ENCODE data around the gene NHERF2.
A peak's percentile ranks its signal among the peaks of the same experiment; 100 is the strongest.

NHERF2 gene

GRCh38 chr16:1997494-1998359 is 29.0 kb upstream of the NHERF2 start:
- DNase-seq (ENCODE audit: low spot score in 2 of 2), result no peak
- Mint-ChIP-seq H3K27ac (ENCODE audit: low read depth) (no peak overlapping the region), H3K9me3 (no peaks in the 10 kb centered on the region), H3K4me3 (no peak overlapping the region), H3K27me3 (no peaks in the 10 kb centered on the region), H3K4me1 (no peaks in the 10 kb centered on the region), H3K36me3 (ENCODE audit: insufficient read depth) (peaks cover 17% of the 10 kb centered on the region)
- no peak for ATAC-seq (replicated peaks; ENCODE audit: extremely low read depth, poor library complexity, severe bottlenecking)

GRCh38 chr16:1998360-1998835 is 28.3 kb upstream of the NHERF2 start:
- Mint-ChIP-seq H3K27me3 (no peaks in the 10 kb centered on the region), H3K27ac (ENCODE audit: low read depth) (no peak overlapping the region), H3K4me1 (no peaks in the 10 kb centered on the region), H3K9me3 (no peaks in the 10 kb centered on the region), H3K4me3 (no peak overlapping the region), H3K36me3 (ENCODE audit: insufficient read depth) (peaks cover 13% of the 10 kb centered on the region)
- DNase-seq (ENCODE audit: low spot score in 2 of 2) (no peak), ATAC-seq (replicated peaks; ENCODE audit: extremely low read depth, poor library complexity, severe bottlenecking) (no peak)

- H3K36me3 Mint-ChIP-seq (ENCODE audit: insufficient read depth), result peaks cover 15% of the 10 kb centered on the region
- H3K4me1 Mint-ChIP-seq, result no peaks in the 10 kb centered on the region
- ATAC-seq (replicated peaks; ENCODE audit: extremely low read depth, poor library complexity, severe bottlenecking), result no peak
- no peak overlapping the region for H3K4me3 Mint-ChIP-seq
- H3K27ac Mint-ChIP-seq (ENCODE audit: low read depth), result no peak overlapping the region
- H3K9me3 Mint-ChIP-seq, result no peaks in the 10 kb centered on the region
- no peak for DNase-seq (ENCODE audit: low spot score in 2 of 2)
- no peaks in the 10 kb centered on the region for H3K27me3 Mint-ChIP-seq
Measured at GRCh38 chr16:1998852-1999801, 27.6 kb upstream of the NHERF2 start.

- Mint-ChIP-seq H3K4me1 (peaks cover 4% of the 10 kb centered on the region), H3K27ac (ENCODE audit: low read depth) (no peak overlapping the region), H3K9me3 (no peaks in the 10 kb centered on the region), H3K36me3 (ENCODE audit: insufficient read depth) (peaks cover 15% of the 10 kb centered on the region), H3K4me3 (no peak overlapping the region), H3K27me3 (no peaks in the 10 kb centered on the region)
- no peak for DNase-seq (ENCODE audit: low spot score in 2 of 2)
- ATAC-seq (replicated peaks; ENCODE audit: extremely low read depth, poor library complexity, severe bottlenecking), result no peak
Measured at GRCh38 chr16:1999866-2000514, 26.7 kb upstream of the NHERF2 start.

- H3K27me3 Mint-ChIP-seq, result no peaks in the 10 kb centered on the region
- no peak overlapping the region for H3K27ac Mint-ChIP-seq (ENCODE audit: low read depth)
- H3K9me3 Mint-ChIP-seq, result no peaks in the 10 kb centered on the region
- no peak for DNase-seq (ENCODE audit: low spot score in 2 of 2)
- no peak for ATAC-seq (replicated peaks; ENCODE audit: extremely low read depth, poor library complexity, severe bottlenecking)
- H3K4me1 Mint-ChIP-seq, result peaks cover 13% of the 10 kb centered on the region
- H3K4me3 Mint-ChIP-seq, result no peak overlapping the region
- H3K36me3 Mint-ChIP-seq (ENCODE audit: insufficient read depth), result peaks cover 16% of the 10 kb centered on the region
Measured at GRCh38 chr16:2001035-2001434, 25.7 kb upstream of the NHERF2 start.

- no peak for DNase-seq (ENCODE audit: low spot score in 2 of 2)
- no peaks in the 10 kb centered on the region for H3K27me3 Mint-ChIP-seq
- H3K4me1 Mint-ChIP-seq, result peaks cover 19% of the 10 kb centered on the region
Measured at GRCh38 chr16:2001456-2002355, 25.0 kb upstream of the NHERF2 start.

GRCh38 chr16:2002406-2003230 is 24.1 kb upstream of the NHERF2 start:
- Mint-ChIP-seq H3K27me3 (no peaks in the 10 kb centered on the region), H3K9me3 (no peaks in the 10 kb centered on the region), H3K4me1 (peaks cover 29% of the 10 kb centered on the region), H3K4me3 (no peak overlapping the region), H3K36me3 (ENCODE audit: insufficient read depth) (peaks cover 16% of the 10 kb centered on the region), H3K27ac (ENCODE audit: low read depth) (no peak overlapping the region)
- DNase-seq (ENCODE audit: low spot score in 2 of 2) (no peak), ATAC-seq (replicated peaks; ENCODE audit: extremely low read depth, poor library complexity, severe bottlenecking) (no peak)

More at GRCh38 chr16:2001456-2002355, 25.0 kb upstream of the NHERF2 start:
- Mint-ChIP-seq H3K9me3 (no peaks in the 10 kb centered on the region), H3K27ac (ENCODE audit: low read depth) (no peak overlapping the region), H3K36me3 (ENCODE audit: insufficient read depth) (peaks cover 16% of the 10 kb centered on the region), H3K4me3 (no peak overlapping the region)
- ATAC-seq (replicated peaks; ENCODE audit: extremely low read depth, poor library complexity, severe bottlenecking), result no peak

- H3K36me3 Mint-ChIP-seq (ENCODE audit: insufficient read depth), result peaks cover 17% of the 10 kb centered on the region
- no peak for ATAC-seq (replicated peaks; ENCODE audit: extremely low read depth, poor library complexity, severe bottlenecking)
- no peaks in the 10 kb centered on the region for H3K27me3 Mint-ChIP-seq
Measured at GRCh38 chr16:2003231-2003826, 23.4 kb upstream of the NHERF2 start.

GRCh38 chr16:2003827-2004641 is 22.7 kb upstream of the NHERF2 start:
- Mint-ChIP-seq H3K9me3 (no peaks in the 10 kb centered on the region), H3K27me3 (no peaks in the 10 kb centered on the region), H3K4me1 (peaks cover 42% of the 10 kb centered on the region), H3K27ac (ENCODE audit: low read depth) (no peak overlapping the region), H3K4me3 (no peak overlapping the region), H3K36me3 (ENCODE audit: insufficient read depth) (peaks cover 18% of the 10 kb centered on the region)
- peak; percentile 73 to 77 for DNase-seq (ENCODE audit: low spot score in 2 of 2)
- ATAC-seq (replicated peaks; ENCODE audit: extremely low read depth, poor library complexity, severe bottlenecking), result peak; percentile 75

More at GRCh38 chr16:2003231-2003826, 23.4 kb upstream of the NHERF2 start:
- H3K27ac Mint-ChIP-seq (ENCODE audit: low read depth), result no peak overlapping the region
- H3K4me1 Mint-ChIP-seq, result peaks cover 36% of the 10 kb centered on the region
- no peak overlapping the region for H3K4me3 Mint-ChIP-seq
- H3K9me3 Mint-ChIP-seq, result no peaks in the 10 kb centered on the region
- no peak for DNase-seq (ENCODE audit: low spot score in 2 of 2)

- no peaks in the 10 kb centered on the region for H3K27me3 Mint-ChIP-seq
- peak overlapping the region; percentile 23 for H3K4me3 Mint-ChIP-seq
- peaks cover 16% of the 10 kb centered on the region for H3K36me3 Mint-ChIP-seq (ENCODE audit: insufficient read depth)
- peaks cover 43% of the 10 kb centered on the region for H3K4me1 Mint-ChIP-seq
- DNase-seq (ENCODE audit: low spot score in 2 of 2) (no peak), ATAC-seq (replicated peaks; ENCODE audit: extremely low read depth, poor library complexity, severe bottlenecking) (no peak)
- H3K27ac Mint-ChIP-seq (ENCODE audit: low read depth), result no peak overlapping the region
- no peaks in the 10 kb centered on the region for H3K9me3 Mint-ChIP-seq
Measured at GRCh38 chr16:2004795-2005517, 21.7 kb upstream of the NHERF2 start.

All from central memory CD8-positive, alpha-beta T cell (primary cell).